Suprapubic skin (tissue), 4 donors: Measurements from ENCODE around the gene ZNF785. TPM values are rescaled to one million over a fixed set of nuclear protein-coding genes. Genes with fewer than 3 reads are reported as not detected.

ENCODE experiments used
- DNase-seq, 2 donors: peaks; one replicate each; pipeline ENCODE4 v3.0.0-alpha.2; 2019; ENCODE audit warnings: low spot score in 2 of 2
- H3K27ac ChIP-seq: fragments of 200-600 bp; sonication (generic); one replicate; pipeline ENCODE4 v1.5.1; 2019
- H3K27me3 ChIP-seq: fragments of 200-600 bp; sonication (generic); one replicate; pipeline ENCODE4 v1.5.1; 2019
- H3K36me3 ChIP-seq: fragments of 200-600 bp; sonication (generic); one replicate; pipeline ENCODE4 v1.5.1; 2019
- H3K4me1 ChIP-seq: fragments of 200-600 bp; sonication (generic); one replicate; pipeline ENCODE4 v1.5.1; 2019
- H3K4me3 ChIP-seq: fragments of 200-600 bp; sonication (generic); one replicate; pipeline ENCODE4 v1.5.1; 2019; ENCODE audit warnings: mild to moderate bottlenecking
- H3K9me3 ChIP-seq: fragments of 200-600 bp; sonication (generic); one replicate; pipeline ENCODE4 v1.5.1; 2019
- CTCF ChIP-seq, 2 donors: fragments of 200-600 bp in 1 of 2; fragments of 450-650 bp in 1 of 2; sonication (generic) in 1 of 2; IDR thresholded peaks; one replicate each; pipeline ENCODE4 v1.5.1; 2016 to 2019; ENCODE audit warnings: antibody characterized with exemption in 2 of 2, mild to moderate bottlenecking in 1 of 2, moderate library complexity in 1 of 2
- EP300 ChIP-seq: sonication (generic); formaldehyde crosslinking; IDR thresholded peaks from one replicate; pipeline ENCODE4 v1.6.1; 2017; ENCODE audit warnings: antibody characterized with exemption
- POLR2A ChIP-seq, 2 donors: fragments of 450-650 bp; IDR thresholded peaks; one replicate each; pipeline ENCODE4 v1.6.1; 2017; ENCODE audit warnings: antibody characterized with exemption in 2 of 2, mild to moderate bottlenecking in 2 of 2, moderate library complexity in 2 of 2
- POLR2AphosphoS5 ChIP-seq, 3 donors: sonication (generic); formaldehyde crosslinking; IDR thresholded peaks; one replicate each; pipeline ENCODE4 v1.6.1; 2017; ENCODE audit warnings: antibody characterized with exemption in 3 of 3
- WGBS: methylation state at CpG from one replicate; pipeline ENCODE4 v1.1.5; 2018; 5-methylcytosine and 5-hydroxymethylcytosine counted together
- total RNA-seq, 4 donors: library from RNA; depleted of rRNA; stranded (reverse); fragments of >200 nt; gene quantifications; one replicate each; pipeline ENCODE4 v1.1.0, GENCODE V29; 2016

The ZNF785 gene
- total RNA-seq, 4 donors from 2014 or later, result 9.8 to 24.5 (median 11.2) TPM

- Histone ChIP-seq H3K27ac (no peak overlapping the region), H3K4me1 (peaks cover 12% of the 10 kb centered on the region), H3K9me3 (no peaks in the 10 kb centered on the region), H3K36me3 (no peaks in the 10 kb centered on the region), H3K4me3 (no peak overlapping the region), H3K27me3 (no peaks in the 10 kb centered on the region)
- DNase-seq, result no peak
- TF ChIP-seq CTCF (IDR thresholded peaks at IDR 0.05), result no peak
- no peak for TF ChIP-seq POLR2A (IDR thresholded peaks at IDR 0.05)
- TF ChIP-seq POLR2AphosphoS5 (IDR thresholded peaks at IDR 0.05), result no peak
- no peak for TF ChIP-seq EP300
- WGBS, result 81% methylated on average over 11 of the region's 11 CpGs
Measured at GRCh38 chr16:30623536-30624283, 38.2 kb upstream of the ZNF785 start.

GRCh38 chr16:30622455-30623032, 37.0 kb upstream of the ZNF785 start:
- 63% methylated on average over 10 of the region's 10 CpGs for WGBS
- Histone ChIP-seq H3K4me3 (no peak overlapping the region), H3K36me3 (no peaks in the 10 kb centered on the region)

DNA sequence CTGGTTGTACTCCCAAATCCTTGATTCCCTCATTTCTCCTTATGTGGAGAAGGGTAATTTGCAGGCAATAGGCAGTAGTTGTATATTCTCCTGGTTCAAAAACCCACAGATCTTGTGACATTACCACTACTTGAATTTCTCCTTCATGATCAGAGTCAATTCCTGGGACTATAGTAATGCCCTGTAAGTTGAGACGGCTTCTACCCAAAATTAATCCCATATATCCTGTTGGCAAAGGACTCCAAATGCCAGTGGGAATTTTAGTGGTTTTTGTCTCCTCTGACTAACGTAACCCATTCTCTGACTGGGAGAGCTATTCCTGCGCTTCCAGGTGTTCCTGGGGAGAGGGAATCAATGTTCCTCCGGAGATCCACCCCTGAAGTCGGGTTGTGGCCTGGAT, 36.3 kb upstream of the ZNF785 start:
- peaks cover 8% of the 10 kb centered on the region for H3K4me1 ChIP-seq
- no peak overlapping the region for H3K27ac ChIP-seq
- 73% methylated on average over 5 of the region's 5 CpGs for WGBS
- no peak overlapping the region for H3K4me3 ChIP-seq
- DNase-seq, result no peak
- no peaks in the 10 kb centered on the region for H3K27me3 ChIP-seq
- no peaks in the 10 kb centered on the region for H3K9me3 ChIP-seq
- H3K36me3 ChIP-seq, result no peaks in the 10 kb centered on the region
- no peak for TF ChIP-seq POLR2A (IDR thresholded peaks at IDR 0.05)
- TF ChIP-seq EP300, result no peak
- no peak for TF ChIP-seq POLR2AphosphoS5 (IDR thresholded peaks at IDR 0.05)
- TF ChIP-seq CTCF (IDR thresholded peaks at IDR 0.05), result no peak

More at GRCh38 chr16:30622455-30623032, 37.0 kb upstream of the ZNF785 start:
- no peak for TF ChIP-seq POLR2A (IDR thresholded peaks at IDR 0.05)
- Histone ChIP-seq H3K9me3 (no peaks in the 10 kb centered on the region), H3K27me3 (no peaks in the 10 kb centered on the region), H3K27ac (no peak overlapping the region), H3K4me1 (peaks cover 8% of the 10 kb centered on the region)
- DNase-seq, result no peak

- Histone ChIP-seq H3K4me3 (no peak overlapping the region), H3K9me3 (no peaks in the 10 kb centered on the region), H3K27me3 (no peaks in the 10 kb centered on the region), H3K4me1 (peaks cover 11% of the 10 kb centered on the region), H3K36me3 (no peaks in the 10 kb centered on the region), H3K27ac (no peak overlapping the region)
- no peak for DNase-seq
- TF ChIP-seq EP300 (no peak), CTCF (IDR thresholded peaks at IDR 0.05) (no peak), POLR2A (IDR thresholded peaks at IDR 0.05) (no peak), POLR2AphosphoS5 (IDR thresholded peaks at IDR 0.05) (no peak)
- WGBS, result 59% methylated on average over 3 of the region's 3 CpGs
Measured at GRCh38 chr16:30620169-30620568, 34.7 kb upstream of the ZNF785 start.

- H3K9me3 ChIP-seq, result no peaks in the 10 kb centered on the region
- no peak for DNase-seq
- no peak overlapping the region for H3K27ac ChIP-seq
- H3K27me3 ChIP-seq, result no peaks in the 10 kb centered on the region
- H3K4me3 ChIP-seq, result no peak overlapping the region
- TF ChIP-seq EP300 (no peak), CTCF (IDR thresholded peaks at IDR 0.05) (no peak), POLR2AphosphoS5 (IDR thresholded peaks at IDR 0.05) (no peak), POLR2A (IDR thresholded peaks at IDR 0.05) (no peak)
- peaks cover 12% of the 10 kb centered on the region for H3K4me1 ChIP-seq
- H3K36me3 ChIP-seq, result no peaks in the 10 kb centered on the region
- 89% methylated on average over 5 of the region's 5 CpGs for WGBS
Measured at GRCh38 chr16:30619638-30620037, 34.1 kb upstream of the ZNF785 start.
